ENCODE measurements around the gene HAUS8. TPM values are rescaled to one million over a fixed set of nuclear protein-coding genes. Genes with fewer than 3 reads are reported as not detected.
A peak's percentile ranks its signal among the peaks of the same experiment; 100 is the strongest.

Gene HAUS8
- total and polyA plus RNA-seq, 2 donors (not counting 1 experiment from before 2014, with no cell fraction given) = 17.6 to 24.9 TPM

DNA sequence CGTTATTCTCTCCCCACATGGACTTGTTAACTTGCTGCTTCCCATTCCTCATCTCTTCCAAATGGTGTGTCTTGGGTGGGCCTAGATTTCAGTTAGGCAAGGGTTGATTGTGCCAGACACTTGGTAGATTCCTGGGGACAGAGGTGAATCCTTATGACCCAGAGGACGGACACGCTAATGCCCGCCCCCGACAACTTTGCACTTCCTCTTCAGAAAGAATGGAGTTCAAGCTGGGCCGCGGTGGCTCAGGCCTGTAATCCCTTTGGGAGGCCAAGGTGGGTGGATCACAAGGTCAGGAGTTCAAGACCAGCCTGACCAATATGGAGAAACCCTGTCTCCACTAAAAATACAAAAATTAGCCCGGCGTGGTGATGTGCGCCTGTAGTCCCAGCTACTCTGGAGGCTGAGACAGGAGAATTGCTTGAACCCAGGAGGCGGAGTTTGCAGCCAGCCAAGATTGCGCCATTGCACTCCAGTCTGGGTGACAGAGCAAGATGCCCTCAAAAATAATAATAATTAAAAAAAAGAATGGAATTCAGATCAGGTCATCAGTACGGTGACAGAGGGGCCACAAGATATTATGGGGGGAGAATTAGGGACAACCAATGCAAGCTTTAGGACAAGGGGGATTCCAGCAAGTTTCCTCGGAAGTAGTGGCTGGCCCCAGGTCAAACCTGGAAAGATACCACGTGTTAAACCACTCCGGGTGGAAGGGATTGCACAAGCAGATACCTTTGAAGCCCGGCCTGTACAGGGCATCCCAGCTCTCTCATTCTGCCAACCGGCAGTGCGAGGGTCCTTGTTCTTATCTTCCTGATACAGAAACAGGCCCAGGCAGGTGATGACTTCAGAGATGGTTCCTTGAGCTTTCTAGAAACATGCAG lies 3.0 kb upstream of the HAUS8 start:
- no peak overlapping the region for H3K9ac ChIP-seq (ENCODE audit: low read length)
- POLR2A ChIA-PET = no interaction called here
- 90% methylated on average over 12 of the region's 19 CpGs for WGBS (ENCODE audit: insufficient coverage)
- no peak overlapping the region for H2AFZ ChIP-seq (ENCODE audit: insufficient read depth, low read depth, low read length, poor library complexity, severe bottlenecking)
- peaks cover 92% of the 10 kb centered on the region for H3K79me2 ChIP-seq (ENCODE audit: control insufficient read depth, insufficient read depth, low read length)
- H3K9me3 ChIP-seq (ENCODE audit: control extremely low read depth in 1 of 3, control insufficient read depth in 2 of 3, insufficient read depth in 1 of 3, low read length in 2 of 3) = no peaks in the 10 kb centered on the region
- H3K36me3 ChIP-seq (replicated peaks in 1 of 2; ENCODE audit: control extremely low read depth in 1 of 2, control insufficient read depth in 1 of 2, extremely low read depth in 1 of 2, insufficient read depth in 2 of 2, low read length in 1 of 2) = peaks cover 0 to 9% of the 10 kb centered on the region in 2 experiments
- TF ChIP-seq, protein P1, sequence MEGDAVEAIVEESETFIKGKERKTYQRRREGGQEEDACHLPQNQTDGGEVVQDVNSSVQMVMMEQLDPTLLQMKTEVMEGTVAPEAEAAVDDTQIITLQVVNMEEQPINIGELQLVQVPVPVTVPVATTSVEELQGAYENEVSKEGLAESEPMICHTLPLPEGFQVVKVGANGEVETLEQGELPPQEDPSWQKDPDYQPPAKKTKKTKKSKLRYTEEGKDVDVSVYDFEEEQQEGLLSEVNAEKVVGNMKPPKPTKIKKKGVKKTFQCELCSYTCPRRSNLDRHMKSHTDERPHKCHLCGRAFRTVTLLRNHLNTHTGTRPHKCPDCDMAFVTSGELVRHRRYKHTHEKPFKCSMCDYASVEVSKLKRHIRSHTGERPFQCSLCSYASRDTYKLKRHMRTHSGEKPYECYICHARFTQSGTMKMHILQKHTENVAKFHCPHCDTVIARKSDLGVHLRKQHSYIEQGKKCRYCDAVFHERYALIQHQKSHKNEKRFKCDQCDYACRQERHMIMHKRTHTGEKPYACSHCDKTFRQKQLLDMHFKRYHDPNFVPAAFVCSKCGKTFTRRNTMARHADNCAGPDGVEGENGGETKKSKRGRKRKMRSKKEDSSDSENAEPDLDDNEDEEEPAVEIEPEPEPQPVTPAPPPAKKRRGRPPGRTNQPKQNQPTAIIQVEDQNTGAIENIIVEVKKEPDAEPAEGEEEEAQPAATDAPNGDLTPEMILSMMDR (IDR thresholded peaks at IDR 0.05) = no peak
- no peak for TF ChIP-seq EZH2 (IDR thresholded peaks at IDR 0.05; ENCODE audit: borderline replicate concordance, insufficient read depth, low read depth, low read length, poor library complexity, severe bottlenecking)
- Mint-ChIP-seq H3K27me3 (no peaks in the 10 kb centered on the region), H3K9me3 (ENCODE audit: insufficient read depth) (no peaks in the 10 kb centered on the region), H3K27ac (peak overlapping the region; percentile 84), H3K4me1 (peaks cover 81% of the 10 kb centered on the region), H3K4me3 (peak overlapping the region; percentile 98)
- ATAC-seq (ENCODE audit: low read depth) (no peak), DNase-seq (no peak)
- no peak overlapping the region for H3K4me3 ChIP-seq (ENCODE audit: control extremely low read depth in 1 of 5, extremely low read depth in 1 of 5, insufficient read depth in 1 of 5, low read depth in 2 of 5, low read length in 4 of 5)
- H3K4me2 ChIP-seq (replicated peaks; ENCODE audit: low read depth, low read length, poor library complexity, severe bottlenecking) = peak overlapping the region; percentile 73
- H3K4me1 ChIP-seq (ENCODE audit: control insufficient read depth in 2 of 2, insufficient read depth in 2 of 2, low read length in 2 of 2) = peaks cover 59 to 84% of the 10 kb centered on the region in 2 donors
- H3K27ac ChIP-seq (ENCODE audit: low read length in 2 of 2) = peak overlapping the region in 1 of 2 donors; percentile 66
- intact Hi-C loops (cut with micrococcal nuclease) = loop anchor here (5.0 kb wide), 1 partner anchor 1494 kb away; the partner anchor contains the start of gene UBA52
- CTCF ChIA-PET = interaction anchor here (0.6 kb wide), 1 partner anchor 362 kb away, joined by 5 read pairs; no protein-coding TSS in a partner anchor
- H3K27me3 ChIP-seq (replicated peaks in 1 of 4; ENCODE audit: control extremely low read depth in 1 of 4, control insufficient read depth in 3 of 4, insufficient read depth in 4 of 4, low read length in 3 of 4) = no peaks in the 10 kb centered on the region
- H4K20me1 ChIP-seq (ENCODE audit: control insufficient read depth, insufficient read depth, low read length, poor library complexity, severe bottlenecking) = peaks cover 76% of the 10 kb centered on the region
